Activated CD4-positive, alpha-beta T cell treated with anti-CD3 and anti-CD28 coated beads, Interleukin-2, amount 50 U/mL, for 1 hour (primary cell): ENCODE data around the gene ZBTB17.
"Not testable (repeated sequence)": the region's sequence is repeated elsewhere in the genome, so short reads cannot be mapped to it uniquely, and the experiment has no call there.

ENCODE experiments used
- DNase-seq: peaks from one replicate; pipeline ENCODE4 v3.0.0-alpha.2; 2020

The ZBTB17 gene

DNA sequence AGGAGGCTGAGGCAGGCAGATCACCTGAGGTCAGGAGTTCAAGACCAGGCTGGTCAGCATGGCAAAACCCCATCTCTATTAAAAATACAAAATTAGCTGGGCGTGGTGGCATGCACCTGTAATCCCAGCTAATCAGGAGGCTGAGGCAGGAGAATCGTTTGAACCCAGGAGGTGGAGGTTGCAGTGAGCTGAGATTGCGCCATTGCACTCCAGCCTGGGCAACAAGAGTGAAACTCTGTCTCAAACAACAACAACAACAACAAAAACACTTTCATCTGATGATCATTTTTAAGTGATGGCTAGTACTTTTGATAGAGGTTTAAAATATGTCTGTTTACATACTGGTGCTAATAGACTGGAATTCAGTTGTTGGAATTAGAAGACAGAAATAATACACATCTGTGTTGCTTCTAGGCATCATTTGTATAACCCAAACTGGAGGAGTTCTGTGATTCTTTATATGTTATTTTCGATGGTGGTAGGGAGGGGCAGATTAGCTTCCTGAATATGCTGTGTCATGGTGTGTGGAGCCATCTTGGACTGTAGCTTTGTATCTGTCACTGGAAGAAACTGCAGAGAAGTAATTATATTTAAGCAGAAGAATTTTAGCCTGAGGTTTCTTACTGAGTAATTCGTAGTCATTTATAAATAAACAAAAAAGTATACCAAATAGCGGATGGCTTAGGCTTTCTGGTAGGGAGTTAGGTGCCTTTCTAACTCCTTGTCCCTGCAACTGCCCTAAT, 82.9 kb downstream of the ZBTB17 start:
- DNase-seq, result not testable (repeated sequence)
